HG03442 (cell line): Measurements from ENCODE around the gene FAM118B.
A peak's percentile ranks its signal among the peaks of the same experiment; 100 is the strongest.
"Not testable (repeated sequence)": the region's sequence is repeated elsewhere in the genome, so short reads cannot be mapped to it uniquely, and the experiment has no call there.

ENCODE experiments used
- ATAC-seq: cut with Tn5 transposase; IDR thresholded peaks from one replicate; pipeline ENCODE4 v1.9.1; 2021; ENCODE audit warnings: mild to moderate bottlenecking, moderate library complexity; ENCODE audit not compliant: unreplicated experiment

Gene FAM118B

DNA sequence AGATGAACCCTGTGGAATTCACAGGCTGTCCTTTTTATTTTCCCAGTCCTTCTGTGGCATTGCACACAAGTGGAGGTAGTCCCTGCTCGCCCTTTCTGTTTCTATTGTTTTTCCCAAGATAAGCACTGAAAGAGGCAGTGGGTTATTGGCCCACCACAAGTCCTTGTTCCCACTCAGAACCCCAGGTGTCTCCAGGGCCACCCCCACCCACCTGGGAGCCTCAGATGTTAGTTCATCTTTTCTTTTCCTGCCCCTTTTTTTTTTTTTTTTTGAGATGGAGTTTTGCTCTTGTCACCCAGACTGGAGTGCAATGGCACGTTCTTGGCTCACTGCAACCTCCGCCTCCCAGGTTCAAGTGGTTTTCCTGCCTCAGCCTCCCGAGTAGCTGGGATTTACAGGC lies 97.2 kb downstream of the FAM118B start:
- ATAC-seq: not testable (repeated sequence)

DNA sequence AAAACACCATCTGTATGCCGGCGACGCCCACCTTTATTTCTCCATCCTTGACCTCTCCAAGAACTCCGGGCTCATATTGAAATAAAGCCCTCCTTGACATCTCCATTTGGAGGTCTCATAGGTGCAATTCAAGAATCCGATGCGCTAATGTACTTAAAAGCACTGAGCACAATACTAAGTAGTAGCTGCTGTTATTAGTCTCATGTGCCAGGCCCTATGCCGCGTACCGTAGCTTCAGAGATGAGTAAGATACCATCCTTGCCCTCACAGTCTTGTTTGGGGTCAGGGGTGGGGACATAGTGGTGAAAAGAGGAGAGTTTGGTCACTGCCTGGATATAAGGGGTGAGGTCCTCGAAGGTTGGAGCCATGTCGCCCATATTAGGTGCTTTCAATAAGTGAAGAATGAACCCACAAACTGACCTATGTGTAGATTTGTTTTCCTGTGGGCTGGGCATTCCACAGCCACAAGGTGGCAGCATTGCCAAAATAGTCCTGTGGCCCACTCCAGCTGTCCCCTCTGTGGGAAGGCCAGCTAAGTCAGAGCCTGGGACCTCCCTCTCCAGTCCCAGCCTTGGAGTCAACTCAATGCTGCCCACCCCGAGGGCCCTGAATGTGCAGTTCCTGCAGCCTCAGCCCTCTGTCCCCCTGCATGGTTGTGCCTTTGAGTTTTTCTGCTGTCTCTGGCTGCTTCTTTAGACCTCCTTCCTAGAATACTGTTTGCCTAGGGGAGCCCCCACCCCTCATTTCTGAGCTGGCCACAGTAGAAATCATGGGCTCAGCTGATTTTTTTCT lies 98.8 kb downstream of the FAM118B start:
- no peak for ATAC-seq

DNA sequence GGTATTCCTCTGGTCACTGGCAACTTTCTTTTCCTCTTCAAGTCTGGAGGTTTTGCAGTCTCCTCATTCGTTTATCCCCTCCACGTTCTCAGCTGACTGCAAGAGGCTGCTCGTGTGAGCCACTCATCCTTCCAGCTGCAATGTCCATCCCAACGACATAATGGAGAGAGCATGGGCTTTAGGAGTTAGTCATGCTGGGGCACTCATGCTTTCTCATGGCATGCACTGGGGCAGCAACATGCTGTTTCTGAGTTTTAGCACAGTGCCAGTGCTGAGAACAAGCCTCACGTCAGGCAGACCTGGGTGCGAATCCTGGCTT lies 99.4 kb downstream of the FAM118B start:
- no peak for ATAC-seq

DNA sequence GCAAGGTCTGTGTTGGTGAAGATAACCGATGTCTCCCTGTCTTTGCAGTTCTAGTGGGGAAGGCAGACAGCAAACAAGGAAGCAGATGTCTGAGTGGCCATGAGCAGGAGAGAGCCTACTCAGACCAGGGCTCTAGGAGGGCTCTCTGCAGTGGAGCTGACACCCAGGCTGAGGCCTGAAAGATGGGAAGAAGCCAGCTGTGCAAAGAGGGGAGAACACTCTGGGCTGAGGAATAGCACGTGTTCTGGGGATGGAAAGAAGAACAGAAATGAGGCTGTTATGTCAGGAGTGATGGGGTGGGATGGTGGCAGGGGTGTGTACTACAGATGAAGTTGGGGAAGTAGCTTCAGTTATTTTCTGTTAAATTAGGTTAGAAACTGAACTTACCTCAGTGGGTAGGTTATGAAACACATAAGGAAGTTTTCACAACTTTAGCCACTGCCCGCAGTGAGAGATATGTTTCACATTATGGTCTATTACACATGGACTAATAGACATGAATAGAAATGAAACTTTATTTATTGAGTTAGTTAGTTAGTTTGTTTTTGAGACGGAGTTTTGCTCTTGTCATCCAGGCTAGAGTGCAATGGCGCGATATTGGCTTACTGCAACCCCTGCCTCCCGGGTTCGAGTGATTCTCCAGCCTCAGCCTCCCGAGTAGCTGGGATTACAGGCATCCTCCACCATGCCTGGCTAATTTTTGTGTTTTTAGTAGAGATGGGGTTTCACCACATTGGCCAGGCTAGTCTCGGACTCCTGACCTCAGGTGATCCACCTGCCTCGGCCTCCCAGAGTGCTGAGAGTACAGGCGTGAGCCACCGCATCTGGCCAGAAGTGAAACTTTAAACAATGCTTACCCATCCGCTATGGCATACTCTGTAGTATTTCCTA lies 100.1 kb downstream of the FAM118B start:
- ATAC-seq: peak; percentile 77
